ENCODE results near the gene AOAH.

AOAH gene

GRCh38 chr7:36730046-36730445 lies 5.8 kb upstream of the AOAH start:
- DNase-seq (ENCODE audit: low read depth) = no peak
- no peak for TF ChIP-seq CTCF (IDR thresholded peaks at IDR 0.05; ENCODE audit: control insufficient read depth, extremely low read depth, insufficient read depth)
- H3K4me3 ChIP-seq (ENCODE audit: low read depth, low read length) = no peak overlapping the region

DNA sequence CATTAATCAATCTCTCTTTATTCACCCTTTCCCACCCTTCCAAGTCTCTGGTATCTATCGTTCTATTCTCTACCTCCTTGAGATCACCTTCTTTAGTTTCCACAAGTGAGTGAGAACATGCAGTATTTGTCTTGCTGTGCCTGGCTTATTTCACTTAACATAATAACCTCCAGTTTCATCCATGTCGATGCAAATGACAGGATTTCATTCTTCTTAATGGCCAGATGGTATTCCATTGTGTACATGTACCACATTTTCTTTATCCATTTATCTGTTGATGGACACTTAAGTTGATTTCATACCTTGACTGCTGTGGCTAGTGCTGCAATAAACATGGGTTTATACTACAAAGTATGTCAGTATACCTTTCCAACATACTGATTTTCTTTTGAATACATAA lies 3.8 kb upstream of the AOAH start:
- no peak for TF ChIP-seq CTCF (IDR thresholded peaks at IDR 0.05; ENCODE audit: control insufficient read depth, extremely low read depth, insufficient read depth)
- no peak for DNase-seq (ENCODE audit: low read depth)
- no peak overlapping the region for H3K4me3 ChIP-seq (ENCODE audit: low read depth, low read length)

DNA sequence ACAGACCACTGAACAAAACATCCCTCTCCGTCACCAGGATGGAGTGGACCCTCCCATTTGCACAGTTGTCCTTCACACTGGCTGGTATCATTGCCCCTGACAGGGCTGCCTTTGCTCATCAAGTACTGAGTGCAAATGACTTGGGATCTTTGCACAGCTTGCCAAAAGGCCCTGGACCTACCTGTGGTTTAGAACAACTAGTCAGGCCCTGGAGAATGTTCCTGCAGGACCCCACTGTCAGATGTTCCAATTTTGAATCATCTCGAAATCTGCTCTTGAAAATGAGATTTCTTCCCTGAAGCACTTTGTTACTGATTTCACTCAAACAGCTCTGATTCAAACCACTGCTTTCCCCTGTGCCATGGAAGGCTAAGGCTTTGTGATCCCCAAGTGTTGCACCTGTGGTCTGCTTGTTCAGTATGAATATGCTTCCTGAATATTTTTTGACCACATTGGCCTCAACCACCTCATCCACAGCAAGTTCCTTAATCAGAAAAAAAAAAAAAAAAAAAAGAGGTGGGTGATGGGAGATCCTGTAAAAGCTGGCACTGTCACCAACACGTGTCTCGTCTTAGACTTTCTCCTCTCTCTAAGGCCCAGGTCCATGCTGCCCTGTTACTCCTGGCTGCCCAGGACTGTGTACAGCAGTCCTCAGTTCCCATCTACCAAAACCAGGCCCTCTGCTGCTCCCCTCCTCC lies 2.7 kb upstream of the AOAH start:
- TF ChIP-seq CTCF (IDR thresholded peaks at IDR 0.05; ENCODE audit: control insufficient read depth, extremely low read depth, insufficient read depth) = no peak
- H3K4me3 ChIP-seq (ENCODE audit: low read depth, low read length) = no peak overlapping the region
- no peak for DNase-seq (ENCODE audit: low read depth)

DNA sequence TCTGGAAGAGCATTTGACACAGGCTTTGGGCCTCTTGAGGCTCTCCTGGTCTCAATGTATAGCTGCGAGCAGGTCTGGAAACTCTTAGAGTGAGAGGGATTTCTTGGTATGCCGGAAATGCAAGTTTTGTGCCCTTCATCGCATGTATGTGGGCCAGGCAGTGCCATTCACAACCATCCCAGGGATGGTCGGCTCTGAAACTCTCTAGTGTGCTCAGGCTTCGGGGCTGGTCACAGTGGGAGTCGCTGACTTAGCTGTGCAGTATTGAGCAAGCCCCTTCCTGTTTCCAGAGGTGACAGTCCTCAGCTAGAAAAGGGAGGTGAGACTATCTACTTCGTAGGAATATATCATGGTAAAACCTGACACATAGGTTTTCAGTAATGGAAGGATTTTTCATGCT lies 2.0 kb upstream of the AOAH start:
- TF ChIP-seq CTCF (IDR thresholded peaks at IDR 0.05; ENCODE audit: control insufficient read depth, extremely low read depth, insufficient read depth) = no peak
- DNase-seq (ENCODE audit: low read depth) = no peak
- no peak overlapping the region for H3K4me3 ChIP-seq (ENCODE audit: low read depth, low read length)

DNA sequence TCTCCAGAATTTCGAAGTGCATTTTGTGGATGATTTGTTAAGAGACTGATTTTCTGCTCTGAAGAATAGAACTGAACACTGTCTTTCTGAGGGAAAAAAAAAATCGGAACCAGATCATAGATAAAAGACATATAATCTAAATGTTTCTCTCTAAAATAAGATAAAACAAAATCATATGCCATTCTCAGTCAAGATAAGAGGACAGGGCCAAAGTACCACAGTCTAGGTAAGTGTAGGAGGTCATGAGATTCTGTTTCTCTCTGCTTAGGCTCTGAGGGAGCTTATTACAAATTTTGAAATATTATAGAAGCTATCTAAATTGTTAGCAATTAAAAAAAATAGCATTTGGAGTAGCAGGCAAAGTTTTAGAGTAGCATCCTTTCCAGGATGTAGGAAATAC lies 702 bp upstream of the AOAH start:
- no peak overlapping the region for H3K4me3 ChIP-seq (ENCODE audit: low read depth, low read length)
- no peak for TF ChIP-seq CTCF (IDR thresholded peaks at IDR 0.05; ENCODE audit: control insufficient read depth, extremely low read depth, insufficient read depth)
- no peak for DNase-seq (ENCODE audit: low read depth)

- no peak for DNase-seq (ENCODE audit: low read depth)
- TF ChIP-seq CTCF (IDR thresholded peaks at IDR 0.05; ENCODE audit: control insufficient read depth, extremely low read depth, insufficient read depth) = no peak
- no peak overlapping the region for H3K4me3 ChIP-seq (ENCODE audit: low read depth, low read length)
These were observed 1.0 kb downstream of the AOAH start for GRCh38 chr7:36723291-36723690.

DNA sequence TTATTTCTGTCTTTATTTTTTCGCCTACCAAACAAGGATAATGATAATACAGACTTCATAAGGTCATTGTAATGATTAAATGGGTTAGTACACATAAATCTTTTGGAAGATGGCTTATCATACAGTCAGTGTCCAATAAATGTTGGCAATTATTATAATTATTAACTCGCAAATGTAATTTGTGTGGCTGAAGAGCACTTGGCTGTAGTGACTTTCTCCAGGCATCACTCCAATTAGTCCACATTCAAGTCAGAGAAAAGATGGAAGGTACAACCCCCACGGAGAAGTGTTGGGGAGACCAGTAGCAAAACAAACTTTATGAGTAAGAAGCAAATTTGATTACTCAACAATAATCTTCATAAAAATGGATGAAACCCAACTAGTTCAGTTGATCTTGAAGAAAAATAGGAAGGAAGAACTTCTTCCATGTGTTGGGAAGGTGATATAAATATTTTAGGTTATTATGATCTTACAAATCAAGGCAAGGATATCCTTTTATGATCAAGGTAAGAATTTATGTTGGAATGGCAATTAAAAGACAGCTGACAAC lies 5.1 kb downstream of the AOAH start:
- no peak overlapping the region for H3K4me3 ChIP-seq (ENCODE audit: low read depth, low read length)
- DNase-seq (ENCODE audit: low read depth) = no peak
- no peak for TF ChIP-seq CTCF (IDR thresholded peaks at IDR 0.05; ENCODE audit: control insufficient read depth, extremely low read depth, insufficient read depth)
